ENCODE results near the gene DSTN. TPM values are rescaled to one million over a fixed set of nuclear protein-coding genes. Genes with fewer than 3 reads are reported as not detected.

DSTN gene
- total and polyA plus RNA-seq, 10 donors = 62.0 to 157 (median 98.5) TPM

GRCh38 chr20:17590245-17590644 lies 20.4 kb downstream of the DSTN start:
- Histone ChIP-seq H3K4me1 (peaks cover 0 to 48% (median 15%) of the 10 kb centered on the region in 6 donors), H3K36me3 (peaks cover 0 to 5% (median 0%) of the 10 kb centered on the region in 6 donors), H3K9me3 (no peaks in the 10 kb centered on the region), H3K27ac (no peak overlapping the region), H3K27me3 (replicated peaks in 1 of 7) (no peaks in the 10 kb centered on the region), H3K4me3 (no peak overlapping the region)
- intact Hi-C loops (cut with DNase I; ENCODE audit: low total_unique reads) = no loop called here
- 50 to 68% (median 57%) methylated on average over 1 of the region's 1 CpG for WGBS, 5 donors
- no peak for DNase-seq
- TF ChIP-seq POLR2A (IDR thresholded peaks at IDR 0.05) (no peak), CTCF (IDR thresholded peaks at IDR 0.05 in 8 of 11, conservative IDR thresholded peaks at IDR 0.05 in 3 of 11) (no peak), POLR2AphosphoS5 (IDR thresholded peaks at IDR 0.05) (no peak)

- H3K27me3 ChIP-seq (replicated peaks in 1 of 7) = no peaks in the 10 kb centered on the region
These were observed 24.0 kb downstream of the DSTN start for GRCh38 chr20:17593902-17594301.

GRCh38 chr20:17594443-17594842 lies 24.6 kb downstream of the DSTN start:
- intact Hi-C loops (cut with DNase I; ENCODE audit: low total_unique reads) = no loop called here
- no peak overlapping the region for H3K4me3 ChIP-seq
- H3K27ac ChIP-seq = no peak overlapping the region
- H3K9me3 ChIP-seq = no peaks in the 10 kb centered on the region
- peaks cover 0 to 5% (median 0%) of the 10 kb centered on the region in 6 donors for H3K36me3 ChIP-seq
- peaks cover 0 to 32% (median 10%) of the 10 kb centered on the region in 6 donors for H3K4me1 ChIP-seq
- no peak for TF ChIP-seq POLR2AphosphoS5 (IDR thresholded peaks at IDR 0.05)
- TF ChIP-seq CTCF (IDR thresholded peaks at IDR 0.05 in 8 of 11, conservative IDR thresholded peaks at IDR 0.05 in 3 of 11) = no peak
- no peak for TF ChIP-seq POLR2A (IDR thresholded peaks at IDR 0.05)
- no peak for DNase-seq
- no peaks in the 10 kb centered on the region for H3K27me3 ChIP-seq (replicated peaks in 1 of 7)

More at GRCh38 chr20:17593902-17594301, 24.0 kb downstream of the DSTN start:
- no peak overlapping the region for H3K4me3 ChIP-seq
- intact Hi-C loops (cut with DNase I; ENCODE audit: low total_unique reads) = no loop called here
- no peak for DNase-seq
- no peak for TF ChIP-seq POLR2AphosphoS5 (IDR thresholded peaks at IDR 0.05)
- TF ChIP-seq CTCF (IDR thresholded peaks at IDR 0.05 in 8 of 11, conservative IDR thresholded peaks at IDR 0.05 in 3 of 11) = no peak
- no peak for TF ChIP-seq POLR2A (IDR thresholded peaks at IDR 0.05)
- H3K27ac ChIP-seq = no peak overlapping the region
- H3K36me3 ChIP-seq = peaks cover 0 to 5% (median 0%) of the 10 kb centered on the region in 6 donors
- WGBS, 5 donors = 94 to 95% (median 95%) methylated on average over 4 of the region's 4 CpGs
- peaks cover 0 to 37% (median 13%) of the 10 kb centered on the region in 6 donors for H3K4me1 ChIP-seq
- H3K9me3 ChIP-seq = no peaks in the 10 kb centered on the region

- Histone ChIP-seq H3K4me3 (no peak overlapping the region), H3K4me1 (peaks cover 0 to 23% (median 5%) of the 10 kb centered on the region in 6 donors)
- 95 to 100% (median 96%) methylated on average over 2 of the region's 2 CpGs for WGBS, 5 donors
These were observed 26.0 kb downstream of the DSTN start for GRCh38 chr20:17595856-17596255.

More at GRCh38 chr20:17595856-17596255, 26.0 kb downstream of the DSTN start:
- peaks cover 0 to 8% (median 0%) of the 10 kb centered on the region in 6 donors for H3K36me3 ChIP-seq
- TF ChIP-seq CTCF (IDR thresholded peaks at IDR 0.05 in 8 of 11, conservative IDR thresholded peaks at IDR 0.05 in 3 of 11) (no peak), POLR2AphosphoS5 (IDR thresholded peaks at IDR 0.05) (no peak), POLR2A (IDR thresholded peaks at IDR 0.05) (no peak)
- no peak overlapping the region for H3K27ac ChIP-seq
- no peak for DNase-seq
- no peaks in the 10 kb centered on the region for H3K27me3 ChIP-seq (replicated peaks in 1 of 7)
- no peaks in the 10 kb centered on the region for H3K9me3 ChIP-seq
- intact Hi-C loops (cut with DNase I; ENCODE audit: low total_unique reads) = no loop called here
